ENCODE measurements around the gene CCBE1.

CCBE1 gene

DNA sequence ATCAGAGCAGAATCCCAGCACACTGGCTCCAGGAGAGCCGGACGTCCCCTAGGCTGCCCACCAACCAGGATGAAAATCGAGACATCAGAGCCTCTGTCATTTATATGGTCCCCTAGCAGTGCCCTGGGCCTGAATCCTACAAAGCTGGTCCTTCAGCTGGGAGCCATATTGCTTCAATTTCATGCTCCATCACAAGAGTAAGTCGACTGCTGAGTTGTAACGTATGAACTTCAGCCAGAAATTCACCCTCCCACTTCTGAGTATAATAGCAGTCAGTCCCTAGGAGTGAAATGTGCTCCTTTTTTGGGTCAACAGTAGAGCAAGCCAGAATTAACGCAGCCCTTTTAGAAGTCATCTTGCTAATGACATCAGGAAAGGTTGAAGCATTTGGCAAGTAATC, 126.4 kb downstream of the CCBE1 start:
- no peak for DNase-seq (ENCODE audit: low read depth in 2 of 2)

DNA sequence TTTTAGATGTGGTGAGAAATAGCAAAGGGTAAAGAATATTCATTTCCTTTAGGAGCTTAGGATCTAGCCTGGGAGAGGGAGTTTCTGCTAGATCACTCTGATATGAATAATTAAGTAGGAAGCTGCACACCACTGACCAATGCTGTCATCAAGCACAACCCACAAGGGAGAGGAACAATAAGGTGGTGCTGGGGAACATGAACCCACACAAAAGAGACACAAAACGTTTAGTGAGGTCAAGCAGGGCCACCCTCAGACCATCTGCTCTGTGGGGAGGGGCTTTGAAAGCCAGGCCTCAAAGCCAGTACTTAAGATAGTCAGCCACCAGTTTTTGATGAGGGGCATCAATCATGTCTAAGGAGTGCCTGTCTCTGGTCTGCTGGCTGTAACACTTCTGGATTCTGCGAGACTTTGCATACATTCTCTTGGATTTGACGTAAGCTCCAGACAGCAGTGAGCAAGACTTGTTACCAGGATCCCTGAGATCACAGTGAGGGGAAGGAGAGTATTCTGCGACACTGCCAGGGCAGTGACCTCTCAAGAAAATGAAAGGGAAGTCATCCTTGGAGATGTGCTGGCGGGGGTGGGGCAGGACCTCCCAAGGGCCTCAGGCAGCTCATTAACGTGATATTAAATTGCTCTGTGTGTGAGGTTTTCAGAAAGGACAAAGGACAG, 127.0 kb downstream of the CCBE1 start:
- no peak for DNase-seq (ENCODE audit: low read depth in 2 of 2)

DNA sequence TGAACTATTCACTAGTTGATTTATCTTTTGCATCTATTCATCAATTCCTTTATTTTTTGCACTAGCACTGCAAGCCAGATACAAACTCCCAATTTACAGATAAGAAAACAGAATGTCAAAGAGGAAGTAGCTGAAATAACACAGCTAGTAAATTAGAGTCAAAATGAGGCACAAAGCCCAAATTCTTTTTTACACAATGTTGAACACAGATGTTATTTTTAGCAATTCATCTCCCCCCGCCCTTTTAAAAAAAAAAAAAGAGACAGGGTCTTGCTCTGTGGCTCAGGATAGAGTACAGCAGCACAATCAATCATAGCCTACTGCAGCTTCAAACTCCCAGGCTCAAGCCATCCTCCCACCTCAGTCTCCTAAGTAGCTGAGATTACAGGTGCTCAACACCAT, 127.8 kb downstream of the CCBE1 start:
- no peak for DNase-seq (ENCODE audit: low read depth in 2 of 2)

DNA sequence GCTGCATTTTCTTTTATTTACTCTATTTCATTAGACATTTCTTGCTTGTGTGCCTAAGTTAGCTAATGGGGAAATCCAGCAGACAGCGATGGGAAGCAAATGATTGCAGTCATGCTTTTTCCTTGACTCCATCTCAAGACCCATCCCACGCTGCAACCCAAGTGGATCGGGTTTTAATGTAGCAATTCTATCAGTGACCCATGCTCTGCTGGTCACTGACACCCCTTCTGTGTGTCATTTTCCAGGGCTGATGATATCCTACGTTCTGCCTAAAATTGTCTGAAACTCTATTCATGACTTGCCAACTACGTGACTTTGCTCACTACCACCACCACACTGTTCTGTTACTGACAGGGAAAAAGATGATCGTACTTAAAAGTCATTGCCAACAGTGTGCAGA, 129.8 kb downstream of the CCBE1 start:
- DNase-seq (ENCODE audit: low read depth in 2 of 2): no peak

DNA sequence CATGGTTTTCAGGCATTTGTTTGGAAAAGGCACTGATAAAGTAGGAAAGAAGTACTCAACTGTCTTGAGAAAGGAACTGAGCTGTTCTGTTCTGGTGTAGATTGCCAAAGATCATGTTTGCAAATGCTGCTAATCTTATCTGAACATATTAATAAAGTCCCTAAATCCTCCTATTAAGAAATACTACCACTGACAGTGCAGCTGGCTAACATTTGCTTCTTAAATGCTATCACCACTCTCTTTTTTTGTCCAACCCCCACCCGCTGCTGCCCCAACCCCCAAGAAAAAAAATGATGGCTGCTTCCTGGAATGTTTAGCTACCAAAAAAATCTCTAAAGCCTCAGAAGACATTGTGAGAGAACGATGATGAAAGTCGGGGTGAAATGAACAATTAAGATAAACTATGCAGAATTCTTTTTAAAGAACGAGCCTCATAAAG, 130.7 kb downstream of the CCBE1 start:
- no peak for DNase-seq (ENCODE audit: low read depth in 2 of 2)

DNA sequence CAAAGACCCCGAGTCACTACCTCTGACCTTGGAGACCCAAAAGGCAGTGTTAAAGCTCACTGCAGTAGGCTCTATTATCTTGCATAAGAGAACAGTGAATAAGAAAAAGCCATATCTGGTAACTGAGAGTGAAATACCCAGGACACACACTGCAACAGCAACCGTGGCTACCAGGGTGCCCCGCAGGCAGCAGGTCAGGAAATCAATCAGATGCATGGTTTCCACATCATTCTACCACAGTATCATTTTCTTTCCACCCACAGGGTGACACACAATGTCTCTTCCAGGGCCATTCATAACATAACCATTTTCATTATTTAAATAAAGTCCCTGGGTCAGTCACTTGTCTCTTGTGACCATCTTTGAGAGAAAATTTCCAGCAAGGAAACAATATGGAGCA, 131.3 kb downstream of the CCBE1 start:
- DNase-seq (ENCODE audit: low read depth in 2 of 2): no peak

DNA sequence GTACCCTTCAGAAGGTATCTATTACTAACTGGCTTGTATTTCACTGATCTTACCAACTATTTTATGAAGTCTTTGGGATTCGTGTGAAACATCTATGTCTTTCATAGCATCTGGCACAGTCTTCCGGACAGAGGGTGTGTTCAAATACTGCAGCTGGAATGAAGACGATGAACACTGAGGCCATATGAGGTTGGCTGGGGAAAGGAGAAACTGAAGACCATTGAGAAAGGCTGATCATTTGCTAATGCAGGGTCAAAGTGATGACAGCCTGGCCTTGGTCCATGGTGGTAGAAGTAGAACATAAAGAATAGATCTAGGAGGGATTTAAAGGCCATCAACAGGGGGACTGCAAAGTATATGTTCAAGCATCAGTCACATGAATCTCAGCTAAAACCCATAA, 132.7 kb downstream of the CCBE1 start:
- DNase-seq (ENCODE audit: low read depth in 2 of 2): no peak

DNA sequence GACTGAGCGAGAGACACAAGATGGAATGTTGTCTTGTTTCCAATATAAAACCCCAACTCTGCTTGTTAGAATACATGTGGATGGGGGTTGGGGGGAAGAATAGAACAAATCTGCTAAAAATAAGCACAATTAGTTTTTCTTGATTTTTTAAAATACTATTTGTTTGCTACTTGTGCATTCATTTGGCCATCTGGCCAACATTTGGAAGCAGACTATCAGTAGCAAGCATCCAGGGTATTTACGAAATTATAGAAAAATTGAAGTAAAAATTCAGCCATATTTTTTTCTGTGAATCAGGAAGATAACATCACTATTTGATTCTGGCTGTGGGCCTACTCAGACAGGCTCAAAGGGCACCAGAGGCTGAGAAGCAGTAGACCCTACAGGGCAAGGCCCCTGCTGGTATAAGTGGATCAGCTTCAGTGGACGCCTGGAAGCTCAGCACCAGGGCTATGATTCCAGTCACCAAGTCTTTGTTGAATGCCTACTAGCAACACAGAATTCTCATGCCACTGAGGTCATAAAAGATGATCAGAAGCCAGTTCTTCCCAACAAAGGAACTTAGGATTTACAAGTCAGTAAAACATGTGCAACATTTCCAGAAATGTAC, 133.9 kb downstream of the CCBE1 start:
- DNase-seq (ENCODE audit: low read depth in 2 of 2): no peak

DNA sequence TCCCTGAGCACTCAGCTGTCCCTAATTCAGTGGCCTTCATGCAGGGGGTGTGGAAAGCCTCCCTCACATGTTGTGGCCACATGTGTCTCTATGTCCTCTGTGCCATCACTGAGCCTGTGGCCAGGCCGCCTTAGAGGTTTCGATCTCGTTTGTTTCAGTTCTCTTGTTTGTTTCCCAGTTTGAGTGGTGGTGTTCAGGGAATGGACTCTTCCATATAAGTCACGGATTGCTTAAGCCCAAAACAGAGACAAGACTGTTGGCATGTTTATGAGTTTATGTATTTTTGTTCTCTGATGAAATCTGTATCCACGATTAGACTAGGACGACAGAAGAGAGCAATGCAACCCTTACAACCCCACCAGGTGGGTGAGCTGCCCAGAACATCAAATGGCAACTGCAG, 134.5 kb downstream of the CCBE1 start:
- DNase-seq (ENCODE audit: low read depth in 2 of 2): no peak

DNA sequence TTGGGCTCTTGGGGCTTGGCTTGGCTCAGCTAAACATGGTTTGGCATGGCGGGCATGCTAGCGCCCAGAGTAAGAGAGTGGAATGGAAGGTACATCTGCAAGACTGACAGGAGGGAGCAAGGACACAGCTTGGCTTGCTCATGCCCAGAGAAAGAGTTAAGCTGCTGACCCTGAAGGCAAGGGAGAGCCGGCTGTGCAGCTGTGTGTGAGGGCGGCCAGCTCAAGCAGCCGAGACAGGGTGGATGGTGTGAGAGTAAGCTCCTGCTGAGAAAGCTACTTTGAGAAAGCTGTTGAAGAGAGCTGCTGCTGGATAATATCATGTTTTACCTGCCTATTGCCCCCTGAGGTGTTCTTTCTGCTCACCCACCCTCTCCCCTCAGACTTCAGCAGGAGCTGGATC, 135.6 kb downstream of the CCBE1 start:
- DNase-seq (ENCODE audit: low read depth in 2 of 2): no peak

DNA sequence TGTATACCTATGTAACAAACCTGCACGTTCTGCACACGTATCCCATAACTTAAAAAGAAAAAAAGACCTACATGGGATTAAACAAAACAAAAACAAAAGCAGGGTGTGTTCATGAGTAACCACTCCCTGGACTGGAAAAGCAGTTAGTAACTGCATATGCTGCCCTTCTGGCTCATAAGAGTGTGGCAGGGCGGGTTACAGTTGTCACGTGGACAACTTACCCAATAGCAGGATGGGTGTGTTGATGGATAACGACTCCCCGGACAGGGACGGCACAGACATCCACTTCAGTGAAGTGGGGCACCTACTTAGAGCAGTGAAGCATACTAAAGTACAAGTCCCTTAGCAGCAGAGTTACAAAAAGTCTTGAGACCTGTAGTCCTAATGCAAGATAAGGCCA, 136.7 kb downstream of the CCBE1 start:
- no peak for DNase-seq (ENCODE audit: low read depth in 2 of 2)

DNA sequence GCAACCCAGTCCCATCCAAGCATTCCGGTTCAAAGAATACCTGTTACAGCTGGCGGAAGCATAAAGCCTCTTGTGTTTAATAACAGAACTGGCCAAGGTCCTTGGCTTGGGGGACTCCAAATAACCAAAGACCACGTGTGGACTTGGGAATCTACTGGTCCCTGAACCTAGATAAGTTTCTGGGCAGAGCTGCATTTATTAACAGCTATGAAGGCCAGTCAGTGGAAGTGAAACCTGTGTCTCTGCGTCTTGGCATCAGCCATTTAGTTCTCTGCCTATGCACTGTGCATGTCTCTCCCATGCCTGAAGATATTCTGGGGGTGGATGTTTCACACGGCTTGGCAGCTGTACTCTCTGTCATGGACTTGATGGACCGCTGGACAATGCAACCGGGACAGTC, 137.7 kb downstream of the CCBE1 start:
- no peak for DNase-seq (ENCODE audit: low read depth in 2 of 2)

DNA sequence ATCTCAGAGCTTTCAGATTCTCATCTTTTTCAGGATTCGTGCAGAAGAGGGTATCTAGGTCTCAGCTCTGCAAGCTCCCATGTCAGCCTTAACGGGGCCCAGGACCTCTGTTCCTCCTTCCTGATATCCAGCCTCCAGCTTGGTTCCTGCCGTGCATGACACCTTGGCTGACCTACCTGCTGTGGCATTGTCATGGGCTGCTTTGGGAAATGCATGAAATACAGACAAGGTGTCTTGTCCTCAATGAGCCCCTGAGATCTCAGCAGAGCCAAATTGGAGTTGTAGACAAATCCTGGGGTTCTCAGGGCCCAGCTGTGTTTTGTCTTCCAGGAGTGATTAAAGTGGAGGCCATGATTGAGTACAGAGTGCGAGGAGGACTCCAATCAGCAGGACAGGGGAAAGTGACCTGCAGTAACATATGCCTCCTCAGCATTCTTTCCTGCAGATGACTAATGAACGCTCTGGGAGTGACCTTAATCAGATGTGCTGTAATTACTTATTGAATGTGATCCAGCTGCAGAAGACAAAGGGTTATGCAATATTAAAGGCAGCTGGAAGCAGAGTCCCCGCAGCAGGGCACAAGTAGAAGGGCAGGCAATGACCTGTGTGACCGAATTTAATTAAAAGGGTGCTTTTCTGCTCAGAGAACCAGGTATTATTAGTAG, 141.1 kb downstream of the CCBE1 start:
- no peak for DNase-seq (ENCODE audit: low read depth in 2 of 2)

DNA sequence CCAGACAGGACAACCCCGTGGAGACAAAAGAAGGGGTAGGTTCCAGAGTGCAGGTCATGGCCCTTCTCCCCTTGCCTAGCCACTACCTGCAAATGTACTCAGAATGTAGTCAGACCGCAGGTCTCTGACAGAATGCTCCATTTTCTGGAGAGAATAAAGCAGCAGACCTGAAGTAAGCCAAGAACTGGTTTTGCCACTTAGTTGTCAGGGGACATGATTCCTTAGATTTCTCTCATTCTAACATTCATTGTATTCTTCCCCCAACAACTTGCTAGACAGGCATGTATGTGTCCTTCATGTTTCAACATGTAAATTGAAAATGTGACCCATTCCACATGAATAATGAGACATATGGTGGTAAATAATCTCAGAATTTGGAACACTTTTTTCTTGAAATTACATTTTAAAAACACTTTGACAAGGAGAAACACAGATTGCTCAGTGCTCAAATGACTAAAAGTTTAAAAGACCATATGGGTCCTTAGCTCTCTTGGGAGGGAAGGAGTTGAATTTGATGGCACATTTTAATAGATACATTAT, 142.4 kb downstream of the CCBE1 start:
- DNase-seq (ENCODE audit: low read depth in 2 of 2): no peak

DNA sequence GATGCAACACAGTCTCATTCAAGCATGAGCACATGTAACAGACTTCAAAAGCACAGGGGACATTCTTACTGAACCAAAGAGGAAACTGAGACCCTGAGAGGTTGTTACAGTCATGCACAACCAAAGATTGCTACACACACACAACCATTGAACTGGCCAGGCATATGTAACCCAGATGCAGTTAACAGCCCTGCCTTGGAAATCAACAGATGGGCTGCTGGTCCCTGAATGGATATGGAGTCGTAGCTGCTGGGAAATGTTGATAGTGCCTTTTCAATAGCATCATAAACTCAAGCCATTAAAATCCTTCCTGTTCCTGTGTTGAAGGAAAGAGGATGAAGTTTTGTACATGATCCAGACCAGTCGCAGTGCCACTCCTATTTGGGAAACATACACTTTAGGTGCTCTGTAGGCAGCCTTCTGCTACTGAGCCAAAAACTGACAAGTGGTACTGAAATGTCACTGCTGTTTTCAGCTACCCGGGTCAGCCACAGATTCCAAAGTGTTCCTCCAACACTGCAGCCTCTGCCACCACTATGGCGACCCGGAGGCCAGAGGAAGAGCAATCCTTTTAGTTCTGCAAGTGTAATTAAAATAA, 143.9 kb downstream of the CCBE1 start:
- DNase-seq (ENCODE audit: low read depth in 2 of 2): no peak

DNA sequence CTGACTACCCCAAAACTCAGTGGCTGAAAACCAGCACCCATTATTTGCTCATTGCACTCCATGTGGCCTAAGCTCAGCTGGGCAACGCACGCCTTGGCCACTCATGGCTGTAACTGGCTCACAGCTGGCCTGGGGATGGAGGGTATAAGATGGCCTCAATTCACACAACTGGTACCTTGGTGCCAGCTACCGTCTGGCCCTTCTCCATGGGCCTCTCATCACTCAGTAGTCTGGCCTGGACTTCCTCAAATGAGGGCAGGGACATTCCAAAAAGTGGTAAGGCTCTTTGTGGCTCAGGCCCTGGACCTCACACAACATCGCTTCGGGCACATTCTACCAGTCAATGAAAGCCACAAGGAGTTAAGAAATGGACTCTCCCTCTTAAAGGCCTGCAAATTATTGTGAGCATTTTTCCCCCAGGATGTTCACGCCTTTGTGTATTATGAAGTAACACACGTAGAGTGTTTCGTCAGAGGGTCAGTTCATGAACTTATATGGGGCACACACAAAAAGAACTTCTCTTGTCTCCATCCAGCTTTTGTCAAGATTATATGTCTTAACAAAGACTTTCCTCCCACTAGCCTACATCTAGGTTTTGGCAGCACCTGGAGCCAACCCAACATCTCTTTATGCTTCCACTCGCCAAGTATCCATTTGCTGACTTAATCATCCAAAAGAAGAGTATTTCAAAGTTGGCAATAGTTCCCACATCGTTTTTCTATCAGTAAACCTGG, 145.2 kb downstream of the CCBE1 start:
- no peak for DNase-seq (ENCODE audit: low read depth in 2 of 2)

DNA sequence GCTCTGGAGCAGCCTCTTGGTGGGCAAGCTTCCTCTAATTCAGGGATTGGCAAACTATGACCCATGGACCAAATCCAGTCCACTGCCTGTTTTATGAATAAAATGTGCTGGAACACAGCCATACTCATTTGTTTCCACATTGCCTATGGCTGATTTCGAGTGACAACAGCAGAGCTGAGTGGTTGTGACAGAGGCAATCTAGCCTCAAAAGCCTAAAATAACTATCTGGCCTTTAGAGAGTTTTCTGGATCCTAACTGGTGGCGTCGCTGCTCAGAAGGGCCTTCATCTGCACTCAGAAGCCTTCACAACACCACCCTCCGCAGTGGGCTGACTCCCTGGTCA, 147.1 kb downstream of the CCBE1 start:
- DNase-seq (ENCODE audit: low read depth in 2 of 2): no peak

DNA sequence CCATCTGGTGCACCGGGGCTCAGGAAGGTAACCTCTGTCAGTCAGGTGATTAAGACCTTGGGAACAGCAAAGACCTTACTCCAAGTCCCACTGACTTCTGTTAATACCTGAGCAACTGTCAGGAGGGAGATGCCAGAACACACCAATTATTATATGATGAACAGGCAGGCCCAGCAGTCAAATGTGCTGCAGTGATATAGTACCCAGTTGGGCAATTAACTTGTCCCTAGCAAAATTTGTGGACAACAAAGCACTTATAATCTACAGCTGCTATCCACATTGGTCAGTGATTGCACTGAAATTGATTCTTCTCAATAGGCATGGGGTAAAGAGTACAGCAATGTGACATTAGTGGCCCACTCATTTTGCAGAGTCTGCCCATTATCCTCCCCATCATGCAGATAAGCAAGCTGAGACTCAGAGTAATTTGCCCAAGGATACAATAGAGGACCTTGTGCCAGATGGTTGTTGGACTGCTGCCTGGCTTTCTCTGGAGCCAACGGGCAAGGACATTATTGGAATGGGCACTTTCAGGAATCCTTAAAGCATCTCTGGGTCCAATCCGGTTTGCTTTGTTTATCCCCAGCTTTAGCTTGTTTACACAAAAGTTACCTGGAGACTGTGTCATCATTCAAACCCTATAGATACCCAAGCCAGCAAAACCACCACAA, 147.6 kb downstream of the CCBE1 start:
- no peak for DNase-seq (ENCODE audit: low read depth in 2 of 2)

DNA sequence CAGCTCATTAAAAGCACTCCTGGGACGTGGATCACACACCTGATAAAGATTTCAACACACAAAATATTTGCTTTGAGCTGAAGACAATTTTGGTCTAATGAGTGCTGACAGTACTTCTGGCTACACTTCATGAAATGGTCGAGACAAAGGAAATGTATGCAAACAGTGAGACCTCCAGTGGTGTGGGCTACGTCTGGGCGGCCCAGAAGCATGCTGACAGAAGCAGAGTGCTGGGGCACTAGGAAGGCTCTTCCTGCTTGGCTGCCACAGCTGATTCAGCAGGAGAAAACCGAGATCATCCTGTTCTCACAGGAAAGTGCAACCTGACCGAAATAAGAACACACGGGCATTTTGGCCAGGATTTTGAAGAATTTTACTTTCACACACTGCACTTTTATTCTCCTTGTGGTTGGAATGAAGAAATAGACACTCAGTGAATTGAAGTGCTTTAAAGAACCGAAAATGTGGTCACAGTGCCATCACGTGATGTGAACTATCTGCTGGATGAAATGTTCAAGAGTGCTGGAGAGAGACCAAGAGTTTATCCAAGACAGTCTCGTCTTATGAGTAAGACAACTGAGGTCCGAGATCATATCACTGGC, 149.5 kb downstream of the CCBE1 start:
- DNase-seq (ENCODE audit: low read depth in 2 of 2): no peak

DNA sequence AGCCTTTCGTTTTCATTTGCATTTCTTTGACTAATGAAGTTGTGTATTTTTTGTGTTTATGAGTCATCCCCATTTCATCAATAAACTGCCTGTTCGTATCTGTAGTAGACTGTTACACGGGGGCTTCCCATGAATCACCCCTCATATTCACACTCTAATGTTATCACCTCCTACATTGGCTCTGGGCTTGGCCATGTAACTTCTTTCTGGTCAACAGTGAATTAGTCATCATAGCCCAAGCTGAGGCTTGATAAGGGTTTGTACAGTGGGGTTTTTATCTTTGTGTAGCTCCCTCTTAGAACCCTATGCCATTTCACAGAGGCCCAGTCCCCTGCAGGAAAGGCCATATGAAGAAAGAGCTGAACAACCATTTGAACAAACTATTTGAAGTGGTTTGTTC, 151.0 kb downstream of the CCBE1 start:
- no peak for DNase-seq (ENCODE audit: low read depth in 2 of 2)

DNA sequence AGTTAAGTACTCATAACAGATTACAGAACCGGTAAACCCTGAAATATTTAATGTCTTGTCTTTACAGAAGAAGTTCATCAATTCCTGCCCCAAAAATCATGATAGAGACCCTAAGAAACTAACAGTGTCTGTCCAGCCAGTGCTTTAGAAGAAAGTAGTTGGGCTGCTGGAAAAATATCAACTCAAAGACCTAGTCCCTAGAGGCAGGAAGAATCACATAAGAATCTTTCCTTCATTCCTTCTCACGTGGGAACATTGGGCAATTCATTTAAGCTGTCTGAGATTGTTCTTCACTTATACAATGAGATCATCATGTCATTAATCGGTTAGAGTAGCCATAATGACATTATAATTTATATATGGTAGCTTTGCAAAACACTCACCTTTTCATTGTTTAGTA, 156.4 kb downstream of the CCBE1 start:
- no peak for DNase-seq (ENCODE audit: low read depth in 2 of 2)
